Ascending aorta (tissue), 2 donors: ENCODE measurements around the gene CDC25A. TPM values are rescaled to one million over a fixed set of nuclear protein-coding genes. Genes with fewer than 3 reads are reported as not detected.

Source experiments
- DNase-seq, 2 donors: peaks; one replicate each; pipeline ENCODE4 v3.0.0-alpha.2; 2019; ENCODE audit warnings: low spot score in 2 of 2
- H3K27ac ChIP-seq, 2 donors: fragments of 200-600 bp; sonication (generic); one replicate each; pipeline ENCODE4 v1.5.1; 2016 to 2017; ENCODE audit warnings: mild to moderate bottlenecking in 1 of 2
- H3K27me3 ChIP-seq: fragments of 200-600 bp; sonication (generic); one replicate; pipeline ENCODE4 v1.5.1; 2017
- H3K36me3 ChIP-seq, 2 donors: fragments of 200-600 bp; sonication (generic); one replicate each; pipeline ENCODE4 v1.5.1; 2016
- H3K4me1 ChIP-seq, 2 donors: fragments of 200-600 bp; sonication (generic); one replicate each; pipeline ENCODE4 v1.5.1; 2016 to 2017; ENCODE audit warnings: mild to moderate bottlenecking in 1 of 2
- H3K4me3 ChIP-seq, 2 donors: fragments of 200-600 bp; sonication (generic); one replicate each; pipeline ENCODE4 v1.5.1; 2016 to 2017; ENCODE audit warnings: mild to moderate bottlenecking in 1 of 2
- H3K9me3 ChIP-seq, 2 donors: fragments of 200-600 bp; sonication (generic); one replicate each; pipeline ENCODE4 v1.5.1; 2016
- CTCF ChIP-seq, 3 experiments: fragments of 200-600 bp in 2 of 3; fragments of 450-650 bp in 1 of 3; sonication (generic) in 2 of 3; IDR thresholded peaks; one replicate each; pipeline ENCODE4 v1.5.1; 2016 to 2019; ENCODE audit warnings: antibody characterized with exemption in 3 of 3, mild to moderate bottlenecking in 1 of 3, moderate library complexity in 1 of 3
- intact Hi-C: fragments of 100-400 bp; cut with DNase I; formaldehyde crosslinking; loops from one replicate; pipeline ENCODE4 v1.15.1; 2023
- total RNA-seq: library from RNA; depleted of rRNA; stranded (reverse); fragments of >200 nt; gene quantifications from one replicate; pipeline ENCODE4 v1.1.0, GENCODE V29; 2016

The CDC25A gene
- total RNA-seq, 1 donor from 2014 or later: not detected

DNA sequence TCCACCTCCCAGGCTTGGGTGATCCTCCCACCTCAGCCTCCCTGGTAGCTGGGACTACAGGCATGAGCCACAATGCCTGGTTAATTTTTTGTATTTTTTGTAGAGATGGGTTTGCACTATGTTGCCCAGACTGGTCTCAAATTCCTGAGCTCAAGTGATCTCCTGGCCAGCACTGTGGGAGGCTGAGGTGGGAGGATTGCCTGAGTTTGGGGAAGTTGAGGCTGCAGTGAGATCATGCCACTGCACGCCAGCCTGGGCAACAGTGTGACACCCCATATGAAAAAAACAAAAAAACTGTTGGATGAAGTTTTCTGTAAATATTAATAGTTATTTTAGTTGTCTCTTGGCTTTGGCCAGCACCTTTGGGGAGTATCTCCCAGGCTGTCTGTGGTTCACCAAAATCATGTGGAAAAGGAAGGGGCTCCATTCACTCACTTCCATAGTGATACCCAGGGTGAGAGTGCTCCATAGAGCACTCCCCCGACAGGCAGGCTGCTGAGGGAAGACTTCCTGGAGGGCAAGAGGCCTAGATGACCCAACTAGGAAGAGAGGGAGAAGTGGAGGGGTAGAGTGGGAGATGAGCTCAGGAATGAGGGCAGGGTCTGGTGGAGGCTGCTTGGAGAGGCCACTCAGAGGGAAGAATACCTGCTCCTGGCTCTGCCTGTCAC lies 47.1 kb downstream of the CDC25A start:
- no peak for DNase-seq
- Histone ChIP-seq H3K27ac (no peak overlapping the region), H3K27me3 (no peaks in the 10 kb centered on the region), H3K36me3 (no peaks in the 10 kb centered on the region), H3K4me1 (no peaks in the 10 kb centered on the region), H3K9me3 (no peaks in the 10 kb centered on the region), H3K4me3 (no peak overlapping the region)
- intact Hi-C loops: no loop called here
- no peak for TF ChIP-seq CTCF (IDR thresholded peaks at IDR 0.05)

- no peak overlapping the region for H3K27ac ChIP-seq
- H3K4me3 ChIP-seq: no peak overlapping the region
- TF ChIP-seq CTCF (IDR thresholded peaks at IDR 0.05): no peak
- intact Hi-C loops: no loop called here
- H3K27me3 ChIP-seq: no peaks in the 10 kb centered on the region
- DNase-seq: no peak
- H3K9me3 ChIP-seq: no peaks in the 10 kb centered on the region
- no peaks in the 10 kb centered on the region for H3K36me3 ChIP-seq
- no peaks in the 10 kb centered on the region for H3K4me1 ChIP-seq
These were observed 47.9 kb downstream of the CDC25A start for GRCh38 chr3:48140336-48140757.

- no peak for DNase-seq
- Histone ChIP-seq H3K36me3 (no peaks in the 10 kb centered on the region), H3K9me3 (no peaks in the 10 kb centered on the region), H3K4me3 (no peak overlapping the region), H3K27ac (no peak overlapping the region), H3K27me3 (no peaks in the 10 kb centered on the region), H3K4me1 (no peaks in the 10 kb centered on the region)
- intact Hi-C loops: no loop called here
- no peak for TF ChIP-seq CTCF (IDR thresholded peaks at IDR 0.05)
These were observed 50.7 kb downstream of the CDC25A start for GRCh38 chr3:48137425-48137999.

- no peaks in the 10 kb centered on the region for H3K9me3 ChIP-seq
- no peak for DNase-seq
- H3K27ac ChIP-seq: no peak overlapping the region
- H3K4me3 ChIP-seq: no peak overlapping the region
- no peak for TF ChIP-seq CTCF (IDR thresholded peaks at IDR 0.05)
- intact Hi-C loops: no loop called here
- no peaks in the 10 kb centered on the region for H3K36me3 ChIP-seq
- H3K4me1 ChIP-seq: peaks cover 0 to 3% of the 10 kb centered on the region in 2 donors
- H3K27me3 ChIP-seq: no peaks in the 10 kb centered on the region
These were observed 52.4 kb downstream of the CDC25A start for GRCh38 chr3:48135552-48136495.

GRCh38 chr3:48130321-48130904 lies 57.8 kb downstream of the CDC25A start:
- H3K36me3 ChIP-seq: no peaks in the 10 kb centered on the region
- no peak for TF ChIP-seq CTCF (IDR thresholded peaks at IDR 0.05)
- H3K27me3 ChIP-seq: no peaks in the 10 kb centered on the region
- H3K4me1 ChIP-seq: peaks cover 0 to 12% of the 10 kb centered on the region in 2 donors
- H3K4me3 ChIP-seq: no peak overlapping the region
- peak; percentile 38 to 80 for DNase-seq
- peak overlapping the region; percentile 74 to 77 for H3K27ac ChIP-seq
- H3K9me3 ChIP-seq: no peaks in the 10 kb centered on the region
- intact Hi-C loops: no loop called here
